Measurements from ENCODE around the gene USP32. TPM values are rescaled to one million over a fixed set of nuclear protein-coding genes. Genes with fewer than 3 reads are reported as not detected.

Gene USP32
- total RNA-seq, 1 donor from 2014 or later: 40.8 TPM

DNA sequence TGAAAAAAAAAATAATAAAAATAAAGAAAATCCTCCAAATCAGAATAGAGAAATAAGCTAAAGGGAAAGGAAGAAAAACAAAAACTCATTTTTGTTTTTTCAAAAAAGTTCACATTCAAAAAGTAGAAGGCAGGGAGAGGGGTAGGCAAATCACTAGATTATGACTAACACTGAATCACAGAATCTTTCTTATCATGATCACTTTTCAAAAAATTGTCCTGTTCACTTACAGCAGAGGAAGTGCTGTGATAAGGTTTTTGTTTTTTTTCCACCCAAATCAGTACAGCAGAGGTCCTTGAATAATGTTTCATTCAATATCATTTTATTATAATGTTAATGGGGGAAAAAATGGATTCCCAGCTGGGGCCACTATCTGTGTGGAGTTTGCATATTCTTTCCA lies 135.8 kb downstream of the USP32 start:
- Mint-ChIP-seq H3K27ac (ENCODE audit: unreplicated experiment) (no peak overlapping the region), H3K9me3 (no peaks in the 10 kb centered on the region), H3K27me3 (ENCODE audit: low read depth) (no peaks in the 10 kb centered on the region), H3K4me1 (no peaks in the 10 kb centered on the region), H3K4me3 (no peak overlapping the region), H3K36me3 (ENCODE audit: low read depth) (peaks cover 2% of the 10 kb centered on the region)
- no peak for DNase-seq (ENCODE audit: low read depth, low spot score)
- TF ChIP-seq, protein P1, sequence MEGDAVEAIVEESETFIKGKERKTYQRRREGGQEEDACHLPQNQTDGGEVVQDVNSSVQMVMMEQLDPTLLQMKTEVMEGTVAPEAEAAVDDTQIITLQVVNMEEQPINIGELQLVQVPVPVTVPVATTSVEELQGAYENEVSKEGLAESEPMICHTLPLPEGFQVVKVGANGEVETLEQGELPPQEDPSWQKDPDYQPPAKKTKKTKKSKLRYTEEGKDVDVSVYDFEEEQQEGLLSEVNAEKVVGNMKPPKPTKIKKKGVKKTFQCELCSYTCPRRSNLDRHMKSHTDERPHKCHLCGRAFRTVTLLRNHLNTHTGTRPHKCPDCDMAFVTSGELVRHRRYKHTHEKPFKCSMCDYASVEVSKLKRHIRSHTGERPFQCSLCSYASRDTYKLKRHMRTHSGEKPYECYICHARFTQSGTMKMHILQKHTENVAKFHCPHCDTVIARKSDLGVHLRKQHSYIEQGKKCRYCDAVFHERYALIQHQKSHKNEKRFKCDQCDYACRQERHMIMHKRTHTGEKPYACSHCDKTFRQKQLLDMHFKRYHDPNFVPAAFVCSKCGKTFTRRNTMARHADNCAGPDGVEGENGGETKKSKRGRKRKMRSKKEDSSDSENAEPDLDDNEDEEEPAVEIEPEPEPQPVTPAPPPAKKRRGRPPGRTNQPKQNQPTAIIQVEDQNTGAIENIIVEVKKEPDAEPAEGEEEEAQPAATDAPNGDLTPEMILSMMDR (conservative IDR thresholded peaks at IDR 0.05): no peak

DNA sequence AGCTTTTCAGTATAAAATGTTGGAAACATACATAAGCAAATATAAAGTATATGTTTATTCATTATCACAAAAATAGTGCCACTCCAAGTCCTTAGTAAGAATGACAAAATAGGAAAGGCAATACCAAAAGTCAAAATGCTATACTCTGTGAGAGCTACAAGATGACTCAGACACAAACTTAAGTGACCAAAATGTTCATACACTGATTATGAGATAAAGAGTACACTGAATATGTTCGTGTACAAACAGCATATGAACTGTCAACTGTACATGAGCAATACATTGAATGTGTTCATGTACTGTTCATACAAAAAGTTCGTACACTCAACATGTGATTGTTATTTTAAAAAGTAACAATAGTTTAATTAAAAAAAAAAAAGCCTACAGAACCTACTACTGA lies 138.9 kb downstream of the USP32 start:
- peaks cover 18% of the 10 kb centered on the region for H3K4me1 Mint-ChIP-seq
- no peak overlapping the region for H3K4me3 Mint-ChIP-seq

DNA sequence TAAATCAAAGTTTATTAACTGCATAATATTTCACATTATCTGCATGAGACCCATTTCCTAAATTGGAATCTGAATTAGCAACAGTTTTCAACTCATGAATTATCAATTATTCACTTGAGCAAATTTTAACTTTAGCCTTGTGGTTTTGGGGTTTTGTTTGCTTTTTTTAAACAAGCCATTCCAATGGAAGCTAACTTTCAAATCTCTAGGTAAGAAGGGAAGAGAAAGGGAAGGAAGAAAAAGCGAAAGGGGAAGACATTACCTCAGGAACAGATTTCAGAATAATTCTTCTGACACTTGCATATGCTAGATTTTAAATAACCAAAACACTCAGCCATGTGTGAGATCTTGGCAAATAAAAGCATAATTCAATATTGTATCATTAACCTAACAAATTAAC lies 139.5 kb downstream of the USP32 start:
- Mint-ChIP-seq H3K36me3 (ENCODE audit: low read depth) (peaks cover 11% of the 10 kb centered on the region), H3K27me3 (ENCODE audit: low read depth) (no peaks in the 10 kb centered on the region), H3K27ac (ENCODE audit: unreplicated experiment) (no peak overlapping the region)

More for the DNA sequence above, 138.9 kb downstream of the USP32 start:
- DNase-seq (ENCODE audit: low read depth, low spot score): no peak
- Mint-ChIP-seq H3K9me3 (peaks cover 3% of the 10 kb centered on the region), H3K27me3 (ENCODE audit: low read depth) (no peaks in the 10 kb centered on the region), H3K27ac (ENCODE audit: unreplicated experiment) (no peak overlapping the region), H3K36me3 (ENCODE audit: low read depth) (peaks cover 6% of the 10 kb centered on the region)
- TF ChIP-seq, protein P1 (conservative IDR thresholded peaks at IDR 0.05): no peak

DNA sequence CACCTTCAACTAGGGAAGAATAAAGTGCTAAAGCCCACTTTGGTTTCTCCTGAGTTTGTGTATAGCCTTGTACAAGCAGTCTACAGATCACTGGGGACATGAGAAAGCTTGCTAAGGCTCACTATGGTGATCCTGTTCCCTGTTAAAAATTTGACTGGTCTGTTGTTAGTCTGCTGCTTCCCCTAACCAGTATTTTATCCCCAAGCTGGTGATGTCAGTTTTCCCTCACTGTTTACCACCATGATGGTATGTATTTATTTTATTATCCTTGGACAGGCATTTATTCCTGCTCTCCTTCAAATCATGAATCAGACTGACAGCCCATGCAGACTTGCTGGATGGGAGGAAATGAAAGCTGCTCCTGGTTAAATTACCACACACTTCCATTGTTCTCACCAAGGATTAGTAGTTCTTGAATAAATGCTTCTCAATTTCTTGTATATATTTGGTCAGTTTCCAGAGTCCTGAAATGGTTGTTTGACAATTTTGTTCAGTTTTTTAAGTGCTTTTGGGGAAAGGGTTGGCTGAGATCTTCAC lies 142.6 kb downstream of the USP32 start:
- TF ChIP-seq, protein P1 (conservative IDR thresholded peaks at IDR 0.05): no peak
- Mint-ChIP-seq H3K27me3 (ENCODE audit: low read depth) (no peaks in the 10 kb centered on the region), H3K9me3 (peaks cover 5% of the 10 kb centered on the region), H3K36me3 (ENCODE audit: low read depth) (peaks cover 13% of the 10 kb centered on the region), H3K4me1 (peaks cover 19% of the 10 kb centered on the region), H3K27ac (ENCODE audit: unreplicated experiment) (peak overlapping the region; percentile 98), H3K4me3 (no peak overlapping the region)
- no peak for DNase-seq (ENCODE audit: low read depth, low spot score)

More for the DNA sequence above, 139.5 kb downstream of the USP32 start:
- peaks cover 19% of the 10 kb centered on the region for H3K4me1 Mint-ChIP-seq
- no peak for DNase-seq (ENCODE audit: low read depth, low spot score)
- TF ChIP-seq, protein P1 (conservative IDR thresholded peaks at IDR 0.05): no peak
- H3K9me3 Mint-ChIP-seq: peaks cover 5% of the 10 kb centered on the region
- H3K4me3 Mint-ChIP-seq: no peak overlapping the region

DNA sequence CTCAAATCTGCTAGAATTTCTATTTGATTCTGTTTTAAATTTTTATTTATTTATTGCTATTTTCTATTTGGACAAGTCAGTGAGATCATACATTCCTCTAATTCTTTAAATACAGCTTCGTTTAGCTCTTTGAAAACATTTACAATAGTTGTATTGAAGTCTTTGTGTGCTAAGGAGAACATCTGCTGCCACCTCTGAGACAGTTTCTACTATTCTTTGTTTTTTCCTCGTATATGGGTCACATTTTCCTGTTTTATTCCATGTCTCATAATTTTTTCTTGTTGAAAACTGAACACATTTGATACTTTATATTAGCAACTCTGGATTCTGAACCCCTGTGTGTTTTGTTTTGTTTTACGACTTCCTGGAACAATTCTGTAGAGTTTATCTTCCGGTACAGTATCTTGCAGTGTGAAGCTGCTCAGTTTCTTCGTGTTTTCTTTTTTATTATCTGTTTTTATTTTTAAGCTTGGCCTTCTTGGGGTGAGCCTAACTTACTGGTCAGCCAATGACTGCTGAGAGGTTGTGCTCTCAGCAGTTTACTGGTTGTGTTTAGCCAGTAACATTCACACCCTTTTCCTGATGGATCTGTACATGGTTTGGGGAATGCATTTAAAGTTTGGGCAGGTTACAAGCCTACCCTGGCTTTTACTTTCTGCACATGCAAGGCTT lies 143.2 kb downstream of the USP32 start:
- Mint-ChIP-seq H3K4me3 (no peak overlapping the region), H3K27ac (ENCODE audit: unreplicated experiment) (peak overlapping the region; percentile 98), H3K27me3 (ENCODE audit: low read depth) (no peaks in the 10 kb centered on the region), H3K36me3 (ENCODE audit: low read depth) (peaks cover 13% of the 10 kb centered on the region), H3K4me1 (peaks cover 19% of the 10 kb centered on the region), H3K9me3 (peaks cover 5% of the 10 kb centered on the region)
- DNase-seq (ENCODE audit: low read depth, low spot score): no peak
- TF ChIP-seq, protein P1 (conservative IDR thresholded peaks at IDR 0.05): no peak
